Activated B cell treated with CpG ODN at 0.5 μM for 24 hours (primary cell): ENCODE results near the gene SLC35E3. TPM values are rescaled to one million over a fixed set of nuclear protein-coding genes. Genes with fewer than 3 reads are reported as not detected.
"Not testable (repeated sequence)": the region's sequence is repeated elsewhere in the genome, so short reads cannot be mapped to it uniquely, and the experiment has no call there.

Experiments
- ATAC-seq: fragments of 200-7000 bp; cut with Tn5 transposase; one replicate; pipeline ENCODE4 v1.10.0; 2021; ENCODE audit warnings: low read depth, mild to moderate bottlenecking, moderate library complexity
- CTCF ChIA-PET: fragments of 350-600 bp; sonication (Branson Sonifier 250); formaldehyde crosslinking; loops from one replicate; lab custom pipeline; 2021; ENCODE audit warnings: antibody characterized with exemption; lab: Charles Lee
- POLR2A ChIA-PET: fragments of 350-600 bp; sonication (Branson Sonifier 250); formaldehyde crosslinking; loops from one replicate; lab custom pipeline; 2021; ENCODE audit warnings: antibody characterized with exemption; lab: Charles Lee
- DNase-seq: peaks from one replicate; pipeline ENCODE4 v3.0.0; 2022
- H3K27ac Mint-ChIP-seq: one replicate; pipeline ENCODE4 v1.8.0; 2020; ENCODE audit warnings: mixed read lengths
- H3K27me3 Mint-ChIP-seq: one replicate; pipeline ENCODE4 v1.8.0; 2021; ENCODE audit warnings: mixed read lengths
- H3K36me3 Mint-ChIP-seq: one replicate; pipeline ENCODE4 v1.8.0; 2021; ENCODE audit warnings: low read depth, mixed read lengths
- H3K4me1 Mint-ChIP-seq: one replicate; pipeline ENCODE4 v1.8.0; 2021; ENCODE audit warnings: mixed read lengths
- H3K4me3 Mint-ChIP-seq: one replicate; pipeline ENCODE4 v1.8.0; 2020; ENCODE audit warnings: mild to moderate bottlenecking, mixed read lengths
- H3K9me3 Mint-ChIP-seq: one replicate; pipeline ENCODE4 v1.8.0; 2020; ENCODE audit warnings: mixed read lengths
- intact Hi-C: fragments of 100-400 bp; cut with micrococcal nuclease; formaldehyde crosslinking; loops from one replicate; pipeline ENCODE4 v1.15.1; 2024
- total RNA-seq: library from RNA; stranded (reverse); gene quantifications from 2 replicates; pipeline ENCODE4 v1.2.3, GENCODE V29; 2022
- TF ChIP-seq, protein P1 (sequence below): fragments of 200-600 bp; IDR thresholded peaks from one replicate; pipeline ENCODE4 v1.8.0; 2022; ENCODE audit warnings: antibody characterized with exemption, mild to moderate bottlenecking

SLC35E3 gene
- total RNA-seq, 1 donor from 2014 or later, result 9.5 TPM

DNA sequence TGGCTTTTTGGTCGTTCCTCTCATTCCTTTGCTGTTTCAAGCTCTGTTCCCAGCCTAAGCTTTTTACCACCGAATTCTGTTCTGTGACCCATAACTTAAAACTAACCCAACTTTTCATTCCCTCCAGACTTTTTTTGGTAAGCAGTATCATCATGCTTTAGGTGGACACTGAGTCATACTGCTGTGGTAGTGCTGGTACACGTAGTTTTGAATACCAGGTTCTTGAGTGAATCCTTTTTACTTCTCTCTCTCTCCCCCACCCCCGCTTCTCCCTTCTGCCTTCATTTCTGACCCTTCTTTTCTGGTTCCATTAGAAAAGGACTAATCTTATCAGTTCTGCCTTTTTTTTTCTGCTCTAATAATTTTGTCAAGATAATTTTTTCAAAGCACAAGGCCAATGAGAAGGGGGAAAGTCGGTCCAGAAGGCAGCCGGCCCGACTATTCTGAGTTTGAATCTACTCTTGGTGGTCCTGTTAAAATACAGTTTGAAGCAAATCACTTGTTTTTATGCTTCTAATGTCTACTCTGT is 59.7 kb downstream of the SLC35E3 start:
- Mint-ChIP-seq H3K27ac (no peak overlapping the region), H3K36me3 (peaks cover 24% of the 10 kb centered on the region), H3K27me3 (no peaks in the 10 kb centered on the region), H3K4me3 (no peak overlapping the region), H3K9me3 (no peaks in the 10 kb centered on the region), H3K4me1 (peaks cover 12% of the 10 kb centered on the region)
- CTCF ChIA-PET, result no interaction called here
- ATAC-seq (no peak), DNase-seq (no peak)
- POLR2A ChIA-PET, result no interaction called here
- intact Hi-C loops, result loop anchor here (5.0 to 10.0 kb wide), 4 partner anchors 127 to 583 kb away; partner anchors contain the start of genes CPM and YEATS4
- TF ChIP-seq, protein P1, sequence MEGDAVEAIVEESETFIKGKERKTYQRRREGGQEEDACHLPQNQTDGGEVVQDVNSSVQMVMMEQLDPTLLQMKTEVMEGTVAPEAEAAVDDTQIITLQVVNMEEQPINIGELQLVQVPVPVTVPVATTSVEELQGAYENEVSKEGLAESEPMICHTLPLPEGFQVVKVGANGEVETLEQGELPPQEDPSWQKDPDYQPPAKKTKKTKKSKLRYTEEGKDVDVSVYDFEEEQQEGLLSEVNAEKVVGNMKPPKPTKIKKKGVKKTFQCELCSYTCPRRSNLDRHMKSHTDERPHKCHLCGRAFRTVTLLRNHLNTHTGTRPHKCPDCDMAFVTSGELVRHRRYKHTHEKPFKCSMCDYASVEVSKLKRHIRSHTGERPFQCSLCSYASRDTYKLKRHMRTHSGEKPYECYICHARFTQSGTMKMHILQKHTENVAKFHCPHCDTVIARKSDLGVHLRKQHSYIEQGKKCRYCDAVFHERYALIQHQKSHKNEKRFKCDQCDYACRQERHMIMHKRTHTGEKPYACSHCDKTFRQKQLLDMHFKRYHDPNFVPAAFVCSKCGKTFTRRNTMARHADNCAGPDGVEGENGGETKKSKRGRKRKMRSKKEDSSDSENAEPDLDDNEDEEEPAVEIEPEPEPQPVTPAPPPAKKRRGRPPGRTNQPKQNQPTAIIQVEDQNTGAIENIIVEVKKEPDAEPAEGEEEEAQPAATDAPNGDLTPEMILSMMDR, result no peak

DNA sequence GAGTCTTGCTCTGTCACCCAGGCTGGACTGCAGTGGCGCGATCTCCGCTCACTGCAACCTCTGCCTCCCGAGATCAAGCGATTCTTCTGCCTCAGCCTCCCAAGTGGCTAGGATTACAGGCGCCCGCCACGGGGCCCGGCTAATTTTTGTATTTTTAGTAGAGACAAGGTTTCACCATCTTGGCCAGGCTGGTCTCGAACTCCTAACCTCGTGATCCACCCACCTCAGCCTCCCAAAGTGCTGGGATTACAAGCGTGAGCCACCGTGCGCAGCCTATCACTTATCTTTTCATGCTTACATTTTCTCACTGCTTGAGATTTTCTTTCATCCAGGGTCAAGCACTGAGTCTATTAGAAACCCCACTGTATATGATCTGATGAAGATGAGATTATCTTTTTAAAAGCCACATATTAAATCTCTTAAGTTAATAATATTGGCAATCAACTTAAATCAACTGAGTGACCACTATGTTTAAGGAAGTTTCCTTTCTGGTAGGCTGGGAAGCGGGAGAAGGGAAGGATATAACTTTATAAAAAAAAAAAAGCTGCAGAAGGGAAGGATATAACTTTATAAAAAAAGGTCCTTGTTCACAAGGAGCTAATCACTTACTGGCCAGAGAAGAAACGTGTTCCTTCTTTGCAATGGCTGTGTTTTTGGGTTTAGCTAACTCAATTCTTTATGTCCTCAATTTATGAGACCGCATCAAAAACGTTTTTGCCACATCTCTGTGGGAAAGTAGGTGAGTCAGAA is 60.7 kb downstream of the SLC35E3 start:
- TF ChIP-seq, protein P1, result no peak
- Mint-ChIP-seq H3K9me3 (no peaks in the 10 kb centered on the region), H3K4me1 (peaks cover 16% of the 10 kb centered on the region), H3K36me3 (peaks cover 34% of the 10 kb centered on the region), H3K27ac (peak overlapping the region; percentile 98), H3K27me3 (no peaks in the 10 kb centered on the region), H3K4me3 (peak overlapping the region; percentile 92)
- ChIA-PET CTCF (interaction anchor here (0.7 to 1.5 kb wide), 3 partner anchors 13 to 447 kb away, joined by 3 to 4 read pairs (median 3); partner anchors contain the start of gene SLC35E3), POLR2A (interaction anchor here (1.2 to 3.1 kb wide), 9 partner anchors 13 to 664 kb away, joined by 3 to 62 read pairs (median 6); partner anchors contain the start of genes CPM, FRS2, MDM1 and NUP107)
- DNase-seq (no peak), ATAC-seq (no peak)
- intact Hi-C loops, result loop anchor here (1.0 to 10.0 kb wide), 7 partner anchors 60 to 1537 kb away; partner anchors contain the start of genes CAND1, CPM, SLC35E3 and YEATS4

- not testable (repeated sequence) for H3K9me3 Mint-ChIP-seq, ATAC-seq, DNase-seq, H3K27me3 Mint-ChIP-seq
- H3K4me3 Mint-ChIP-seq, result peak overlapping the region; percentile 92
- intact Hi-C loops, result loop anchor here (1.0 to 10.0 kb wide), 7 partner anchors 61 to 1538 kb away; partner anchors contain the start of genes CAND1, CPM, SLC35E3 and YEATS4
- peaks cover 17% of the 10 kb centered on the region for H3K4me1 Mint-ChIP-seq
- peaks cover 37% of the 10 kb centered on the region for H3K36me3 Mint-ChIP-seq
- peak overlapping the region; percentile 98 for H3K27ac Mint-ChIP-seq
- ChIA-PET POLR2A (interaction anchor here (0.6 to 3.1 kb wide), 12 partner anchors 14 to 1538 kb away, joined by 3 to 62 read pairs (median 6); partner anchors contain the start of genes CAND1, CPM, CPSF6 and FRS2), CTCF (interaction anchor here (0.7 to 1.5 kb wide), 5 partner anchors 13 to 448 kb away, joined by 3 to 4 read pairs (median 3); partner anchors contain the start of gene SLC35E3)
Measured at GRCh38 chr12:68807274-68807575, 61.2 kb downstream of the SLC35E3 start.

DNA sequence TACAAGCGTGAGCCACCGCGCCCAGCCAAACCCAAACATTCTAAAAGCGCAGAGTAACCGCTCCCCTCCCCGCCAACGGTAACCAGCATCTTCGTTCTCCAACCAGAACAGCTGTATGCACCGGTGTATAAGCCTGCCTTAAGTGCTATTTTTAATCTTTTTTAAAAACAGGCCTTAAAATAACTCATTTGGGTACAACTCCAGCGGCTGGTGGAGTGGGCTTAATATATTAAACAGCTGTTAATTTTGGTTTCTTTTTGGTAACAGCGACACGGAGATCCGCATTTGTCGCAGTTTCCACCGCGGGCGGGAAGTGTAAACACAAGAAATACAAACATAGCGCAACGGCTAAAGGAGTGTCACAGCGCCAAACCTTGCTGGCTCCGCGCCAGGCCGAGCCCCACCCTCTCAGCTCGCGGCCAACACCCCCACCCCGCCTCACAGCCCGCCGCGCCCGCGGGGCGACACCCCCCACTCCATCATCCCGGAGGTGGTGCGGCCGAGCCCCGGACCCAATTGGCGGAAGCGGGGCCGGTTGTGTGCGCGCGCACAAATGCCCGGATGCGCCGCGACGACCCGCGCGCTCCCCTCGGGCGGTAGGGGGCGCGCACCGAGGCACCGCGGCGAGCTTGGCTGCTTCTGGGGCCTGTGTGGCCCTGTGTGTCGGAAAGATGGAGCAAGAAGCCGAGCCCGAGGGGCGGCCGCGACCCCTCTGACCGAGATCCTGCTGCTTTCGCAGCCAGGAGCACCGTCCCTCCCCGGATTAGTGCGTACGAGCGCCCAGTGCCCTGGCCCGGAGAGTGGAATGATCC is 61.8 kb downstream of the SLC35E3 start, which contains the start of gene MDM2:
TSS of gene MDM2 (plus strand) at position 602 of the 812 bp plus-strand sequence. CDS start 301 bp downstream, outside the sequence.
- peak within 1 kb of the TSS; percentile 92 for H3K4me3 Mint-ChIP-seq
- DNase-seq, result peak; percentile 94
- H3K27me3 Mint-ChIP-seq, result no peaks in the 10 kb centered on the region
- H3K9me3 Mint-ChIP-seq, result no peaks in the 10 kb centered on the region
- peak within 1 kb of the TSS; percentile 98 for H3K27ac Mint-ChIP-seq
- H3K4me1 Mint-ChIP-seq, result peaks cover 18% of the 10 kb centered on the region
- TF ChIP-seq, protein P1, result no peak
- ChIA-PET CTCF (interaction anchor here (0.7 to 1.5 kb wide), 7 partner anchors 11 to 448 kb away, joined by 3 to 4 read pairs (median 3); partner anchors contain the start of gene SLC35E3), POLR2A (interaction anchor here (0.6 to 3.1 kb wide), 17 partner anchors 10 to 1539 kb away, joined by 3 to 62 read pairs (median 6); partner anchors contain the start of genes CAND1, CPM, CPSF6 and FRS2)
- intact Hi-C loops, result loop anchor here (1.0 to 10.0 kb wide), 14 partner anchors 23 to 1538 kb away; partner anchors contain the start of genes CAND1, CCT2, CPM and CPSF6
- peak; percentile 87 for ATAC-seq
- H3K36me3 Mint-ChIP-seq, result peaks cover 41% of the 10 kb centered on the region
